Right atrium auricular region (tissue), 2 donors: ENCODE results near the gene STK11IP. TPM values are rescaled to one million over a fixed set of nuclear protein-coding genes. Genes with fewer than 3 reads are reported as not detected.

Experiments used
- DNase-seq: peaks from one replicate; pipeline ENCODE4 v3.0.0-alpha.2; 2019; ENCODE audit warnings: low spot score
- H3K27ac ChIP-seq, 2 donors: fragments of 200-600 bp; sonication (generic); 1 replicate in 1 of 2; 2 replicates in 1 of 2; pipeline ENCODE4 v1.5.1; 2016 to 2019
- H3K27me3 ChIP-seq, 2 donors: fragments of 200-600 bp; sonication (generic); one replicate each; pipeline versions ENCODE4 v1.5.1 to v1.6.0; 2017 to 2019
- H3K36me3 ChIP-seq: fragments of 200-600 bp; sonication (generic); one replicate; pipeline ENCODE4 v1.5.1; 2016
- H3K4me1 ChIP-seq, 2 donors: fragments of 200-600 bp; sonication (generic); one replicate each; pipeline versions ENCODE4 v1.5.1 to v1.6.0; 2017 to 2019
- H3K4me3 ChIP-seq, 2 donors: fragments of 200-600 bp; sonication (generic); 1 replicate in 1 of 2; 2 replicates in 1 of 2; pipeline ENCODE4 v1.5.1; 2017 to 2019; ENCODE audit warnings: mild to moderate bottlenecking in 1 of 2, moderate library complexity in 1 of 2
- H3K9me3 ChIP-seq, 2 donors: fragments of 200-600 bp; sonication (generic); one replicate each; pipeline ENCODE4 v1.5.1; 2019
- total RNA-seq, 2 donors: library from RNA; depleted of rRNA; stranded (reverse); fragments of >200 nt; gene quantifications; one replicate each; pipeline ENCODE4 v1.1.0, GENCODE V29; 2016
- TF ChIP-seq, protein P1 (sequence below), 2 donors: fragments of 200-600 bp; sonication (generic); IDR thresholded peaks; one replicate each; pipeline ENCODE4 v1.5.1; 2019; ENCODE audit warnings: antibody characterized with exemption in 2 of 2

Gene STK11IP
- total RNA-seq, 2 donors from 2014 or later, result 5.5 to 6.6 TPM

DNA sequence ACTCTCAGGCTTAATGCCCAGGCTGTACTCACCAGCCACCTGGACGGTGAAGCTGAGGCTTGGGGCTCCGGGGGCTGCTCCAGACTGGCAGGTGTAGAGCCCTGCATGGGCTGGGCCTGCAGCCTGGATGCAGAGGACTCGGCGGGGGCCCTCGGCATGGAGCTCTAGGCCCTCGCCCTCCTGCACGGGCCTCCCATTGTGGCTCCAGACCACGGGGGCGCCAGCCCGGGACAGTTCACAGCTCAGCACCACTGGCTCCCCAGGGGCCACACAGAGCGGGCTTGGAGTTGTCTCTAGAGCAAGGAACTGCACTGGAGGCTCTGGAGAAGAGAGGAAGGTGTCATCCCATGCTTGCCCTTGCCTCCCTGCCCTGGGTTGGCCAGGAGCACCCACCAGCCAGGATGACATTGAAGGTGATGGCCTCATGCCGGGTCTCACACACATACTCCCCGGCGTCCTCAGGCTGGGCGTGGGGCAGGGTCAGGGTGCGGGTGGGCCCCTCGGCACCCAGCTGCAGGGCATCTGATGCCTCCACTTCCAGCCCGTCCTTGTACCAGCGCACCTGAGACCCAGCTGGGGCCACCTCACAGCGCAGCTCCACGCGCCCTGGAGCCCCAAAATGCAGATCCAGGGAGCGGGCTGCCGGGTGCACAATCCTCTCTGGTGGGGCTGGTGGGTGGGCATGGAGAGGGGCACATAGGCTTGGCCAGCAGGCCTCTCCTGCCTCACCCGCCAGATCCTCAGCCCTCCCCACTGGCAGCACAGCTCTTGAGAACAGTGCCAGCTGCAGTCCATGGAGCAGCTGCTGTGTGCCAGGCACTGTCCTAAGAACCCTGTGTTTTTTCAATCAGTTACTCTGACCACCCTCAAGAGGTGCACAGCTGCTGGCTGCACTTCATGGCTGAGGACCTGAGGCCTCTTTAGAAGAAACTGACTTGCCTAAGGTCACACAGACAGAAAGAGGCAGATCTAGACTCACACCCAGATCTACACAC is 39.6 kb upstream of the STK11IP start:
- no peak overlapping the region for H3K27ac ChIP-seq
- no peak for DNase-seq
- no peaks in the 10 kb centered on the region for H3K27me3 ChIP-seq
- H3K9me3 ChIP-seq, result no peaks in the 10 kb centered on the region
- H3K36me3 ChIP-seq, result peaks cover 33% of the 10 kb centered on the region
- TF ChIP-seq, protein P1, sequence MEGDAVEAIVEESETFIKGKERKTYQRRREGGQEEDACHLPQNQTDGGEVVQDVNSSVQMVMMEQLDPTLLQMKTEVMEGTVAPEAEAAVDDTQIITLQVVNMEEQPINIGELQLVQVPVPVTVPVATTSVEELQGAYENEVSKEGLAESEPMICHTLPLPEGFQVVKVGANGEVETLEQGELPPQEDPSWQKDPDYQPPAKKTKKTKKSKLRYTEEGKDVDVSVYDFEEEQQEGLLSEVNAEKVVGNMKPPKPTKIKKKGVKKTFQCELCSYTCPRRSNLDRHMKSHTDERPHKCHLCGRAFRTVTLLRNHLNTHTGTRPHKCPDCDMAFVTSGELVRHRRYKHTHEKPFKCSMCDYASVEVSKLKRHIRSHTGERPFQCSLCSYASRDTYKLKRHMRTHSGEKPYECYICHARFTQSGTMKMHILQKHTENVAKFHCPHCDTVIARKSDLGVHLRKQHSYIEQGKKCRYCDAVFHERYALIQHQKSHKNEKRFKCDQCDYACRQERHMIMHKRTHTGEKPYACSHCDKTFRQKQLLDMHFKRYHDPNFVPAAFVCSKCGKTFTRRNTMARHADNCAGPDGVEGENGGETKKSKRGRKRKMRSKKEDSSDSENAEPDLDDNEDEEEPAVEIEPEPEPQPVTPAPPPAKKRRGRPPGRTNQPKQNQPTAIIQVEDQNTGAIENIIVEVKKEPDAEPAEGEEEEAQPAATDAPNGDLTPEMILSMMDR (IDR thresholded peaks at IDR 0.05), result no peak
- H3K4me1 ChIP-seq, result peaks cover 0 to 13% of the 10 kb centered on the region in 2 donors
- no peak overlapping the region for H3K4me3 ChIP-seq

DNA sequence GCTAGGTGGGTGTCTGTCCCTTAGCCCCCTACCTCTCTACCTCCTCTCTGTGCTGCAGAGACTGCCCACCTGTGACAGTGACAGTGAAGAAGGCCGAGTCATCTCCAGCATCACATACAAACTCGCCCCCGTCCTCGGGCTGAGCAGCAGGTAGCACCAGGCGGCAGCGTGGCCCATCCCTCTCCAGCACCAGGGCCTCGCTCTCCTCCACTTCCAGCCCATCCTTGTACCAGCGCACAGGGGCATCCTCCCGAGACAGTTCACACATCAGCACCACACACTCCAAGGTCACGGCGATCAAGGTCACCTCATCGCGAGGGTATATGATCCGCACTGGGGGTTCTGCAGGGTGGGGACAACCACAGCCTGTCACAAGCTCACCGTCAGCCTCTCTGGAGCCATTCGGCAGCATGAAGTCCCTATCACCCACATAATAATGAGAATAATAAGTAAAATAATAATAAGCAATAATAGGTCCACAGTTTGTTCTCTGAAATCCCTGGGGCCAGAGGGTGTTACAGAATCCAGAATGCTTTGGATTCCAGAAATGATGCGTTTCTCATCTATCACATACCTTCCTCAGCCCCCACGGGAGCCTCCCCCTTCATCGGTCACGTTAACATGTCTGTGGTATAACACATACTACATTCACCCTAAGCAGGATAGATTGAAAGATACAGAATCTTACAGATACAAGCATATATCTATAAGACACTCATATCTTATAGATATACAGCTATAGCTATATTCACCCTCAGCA is 38.3 kb upstream of the STK11IP start:
- H3K4me3 ChIP-seq, result no peak overlapping the region
- H3K9me3 ChIP-seq, result no peaks in the 10 kb centered on the region
- peaks cover 0 to 10% of the 10 kb centered on the region in 2 donors for H3K4me1 ChIP-seq
- TF ChIP-seq, protein P1 (IDR thresholded peaks at IDR 0.05), result no peak
- H3K27ac ChIP-seq, result peak overlapping the region in 1 of 2 donors; percentile 7
- H3K27me3 ChIP-seq, result no peaks in the 10 kb centered on the region
- peaks cover 45% of the 10 kb centered on the region for H3K36me3 ChIP-seq
- DNase-seq, result no peak

DNA sequence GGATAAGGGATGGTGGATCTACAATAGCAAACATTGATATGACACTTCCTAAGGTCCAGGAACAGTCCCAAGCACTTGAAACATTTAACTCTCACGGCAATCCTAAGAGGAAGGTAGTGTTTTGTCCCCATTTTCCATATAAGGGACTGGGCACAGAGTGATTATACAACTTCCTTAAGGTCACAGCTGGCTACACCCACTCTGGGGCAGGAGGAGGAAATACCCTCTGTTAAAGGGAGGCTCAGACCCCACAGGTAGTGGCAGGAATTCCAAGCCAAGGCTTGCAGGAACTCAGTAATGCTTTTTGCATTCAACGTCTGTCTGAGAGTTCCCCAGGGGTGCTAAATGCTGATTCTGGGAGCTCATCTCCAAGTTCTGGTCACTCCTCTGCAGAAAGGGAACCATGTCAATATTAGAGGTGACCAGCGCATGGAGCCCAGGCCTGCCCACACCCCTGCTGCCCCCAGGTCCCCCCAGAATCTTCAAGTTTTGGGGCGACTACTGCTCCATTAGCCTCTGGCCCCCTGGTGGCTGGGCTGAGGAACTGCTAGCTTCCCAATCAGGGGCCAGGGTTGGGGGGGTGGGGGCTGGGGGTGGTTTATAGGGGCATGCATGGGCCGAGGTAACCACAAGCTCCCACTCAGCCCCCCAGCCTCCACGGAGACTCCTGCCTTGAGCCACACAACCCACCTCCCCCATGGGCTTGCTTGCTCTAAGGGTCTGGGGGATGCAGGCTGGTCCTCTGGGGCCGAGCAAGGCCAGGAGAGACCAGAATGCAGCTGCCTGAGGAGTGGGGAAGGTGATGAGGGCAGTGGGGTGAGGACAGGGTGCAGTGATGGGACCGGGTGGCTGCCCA is 37.4 kb upstream of the STK11IP start:
- Histone ChIP-seq H3K36me3 (peaks cover 49% of the 10 kb centered on the region), H3K9me3 (no peaks in the 10 kb centered on the region), H3K4me3 (no peak overlapping the region), H3K27me3 (no peaks in the 10 kb centered on the region), H3K27ac (peak overlapping the region; percentile 6 to 7), H3K4me1 (peaks cover 0 to 10% of the 10 kb centered on the region in 2 donors)
- no peak for DNase-seq
- TF ChIP-seq, protein P1 (IDR thresholded peaks at IDR 0.05), result peak; percentile 85 to 86

DNA sequence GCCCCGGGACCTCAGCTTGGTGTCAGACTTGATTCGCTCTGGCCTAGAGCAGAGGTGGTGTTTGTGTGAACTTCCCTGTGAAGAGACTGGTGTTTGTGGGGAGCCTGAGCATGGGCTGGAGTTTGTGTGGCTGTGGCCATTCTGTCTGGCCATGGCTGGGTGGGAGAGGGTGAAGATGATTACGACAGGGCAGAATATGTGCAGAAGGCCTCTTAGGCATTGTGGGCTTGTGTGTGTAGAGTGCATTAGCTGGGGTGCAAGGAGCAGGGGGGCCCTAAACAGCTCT is 36.8 kb upstream of the STK11IP start:
- H3K4me3 ChIP-seq, result no peak overlapping the region
- TF ChIP-seq, protein P1 (IDR thresholded peaks at IDR 0.05), result no peak
- H3K9me3 ChIP-seq, result no peaks in the 10 kb centered on the region
- H3K27me3 ChIP-seq, result no peaks in the 10 kb centered on the region
- peaks cover 0 to 10% of the 10 kb centered on the region in 2 donors for H3K4me1 ChIP-seq
- peaks cover 43% of the 10 kb centered on the region for H3K36me3 ChIP-seq
- DNase-seq, result no peak
- peak overlapping the region in 1 of 2 donors; percentile 6 for H3K27ac ChIP-seq
